Stimulated activated memory B cell treated with anti-CD40 and anti-IgM and Interleukin-4, amounts not matched to agents 10 μg/mL and 1 μg/mL and 100 μg/mL, for 72 hours (primary cell): ENCODE measurements around the gene LILRA5.
"Not testable (repeated sequence)": the region's sequence is repeated elsewhere in the genome, so short reads cannot be mapped to it uniquely, and the experiment has no call there.

ENCODE experiments used
- ATAC-seq: fragments of 150-1000 bp; cut with Tn5 transposase; 2 replicates; pipeline ENCODE4 v1.10.0; 2021
- H3K27ac Mint-ChIP-seq: one replicate; pipeline ENCODE4 v1.8.0; 2022; ENCODE audit warnings: mild to moderate bottlenecking, mixed read lengths
- H3K27me3 Mint-ChIP-seq: one replicate; pipeline ENCODE4 v1.8.0; 2022; ENCODE audit warnings: mixed read lengths
- H3K36me3 Mint-ChIP-seq: one replicate; pipeline ENCODE4 v1.8.0; 2022; ENCODE audit warnings: mixed read lengths
- H3K4me1 Mint-ChIP-seq: one replicate; pipeline ENCODE4 v1.8.0; 2022; ENCODE audit warnings: mixed read lengths
- H3K4me3 Mint-ChIP-seq: one replicate; pipeline ENCODE4 v1.8.0; 2022; ENCODE audit warnings: mild to moderate bottlenecking, moderate library complexity, mixed read lengths
- H3K9me3 Mint-ChIP-seq: one replicate; pipeline ENCODE4 v1.8.0; 2022; ENCODE audit warnings: mixed read lengths

Gene LILRA5

DNA sequence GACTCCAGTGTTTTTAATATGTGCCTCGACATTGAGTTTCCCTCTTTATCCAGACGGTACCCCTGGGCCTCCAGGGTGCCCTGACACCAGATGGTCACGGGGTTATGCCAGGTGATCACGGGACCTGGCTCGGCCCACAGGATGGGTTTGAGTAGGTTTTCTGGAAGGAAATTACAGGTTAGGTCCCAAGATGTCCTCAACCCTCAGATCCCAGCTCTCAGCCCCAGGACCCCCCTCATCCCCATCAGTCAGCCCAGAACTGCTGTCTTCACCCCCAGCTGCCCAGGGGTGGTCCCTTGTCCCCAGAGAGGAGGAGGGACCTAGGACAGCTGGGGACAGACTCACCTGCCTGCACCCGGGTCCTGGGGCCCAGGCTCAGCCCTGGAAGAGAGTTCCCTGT is 25.6 kb upstream of the LILRA5 start:
- no peak for ATAC-seq
- Mint-ChIP-seq H3K36me3 (peaks cover 8% of the 10 kb centered on the region), H3K4me1 (peaks cover 88% of the 10 kb centered on the region), H3K27me3 (no peaks in the 10 kb centered on the region), H3K4me3 (peak overlapping the region; percentile 62), H3K27ac (peak overlapping the region; percentile 92), H3K9me3 (no peaks in the 10 kb centered on the region)

- Mint-ChIP-seq H3K9me3 (no peaks in the 10 kb centered on the region), H3K4me1 (peaks cover 89% of the 10 kb centered on the region), H3K36me3 (peaks cover 8% of the 10 kb centered on the region), H3K27ac (peak overlapping the region; percentile 92), H3K4me3 (peak overlapping the region; percentile 62), H3K27me3 (no peaks in the 10 kb centered on the region)
- ATAC-seq, result no peak
Observed at GRCh38 chr19:54337858-54338230, 24.9 kb upstream of the LILRA5 start.

DNA sequence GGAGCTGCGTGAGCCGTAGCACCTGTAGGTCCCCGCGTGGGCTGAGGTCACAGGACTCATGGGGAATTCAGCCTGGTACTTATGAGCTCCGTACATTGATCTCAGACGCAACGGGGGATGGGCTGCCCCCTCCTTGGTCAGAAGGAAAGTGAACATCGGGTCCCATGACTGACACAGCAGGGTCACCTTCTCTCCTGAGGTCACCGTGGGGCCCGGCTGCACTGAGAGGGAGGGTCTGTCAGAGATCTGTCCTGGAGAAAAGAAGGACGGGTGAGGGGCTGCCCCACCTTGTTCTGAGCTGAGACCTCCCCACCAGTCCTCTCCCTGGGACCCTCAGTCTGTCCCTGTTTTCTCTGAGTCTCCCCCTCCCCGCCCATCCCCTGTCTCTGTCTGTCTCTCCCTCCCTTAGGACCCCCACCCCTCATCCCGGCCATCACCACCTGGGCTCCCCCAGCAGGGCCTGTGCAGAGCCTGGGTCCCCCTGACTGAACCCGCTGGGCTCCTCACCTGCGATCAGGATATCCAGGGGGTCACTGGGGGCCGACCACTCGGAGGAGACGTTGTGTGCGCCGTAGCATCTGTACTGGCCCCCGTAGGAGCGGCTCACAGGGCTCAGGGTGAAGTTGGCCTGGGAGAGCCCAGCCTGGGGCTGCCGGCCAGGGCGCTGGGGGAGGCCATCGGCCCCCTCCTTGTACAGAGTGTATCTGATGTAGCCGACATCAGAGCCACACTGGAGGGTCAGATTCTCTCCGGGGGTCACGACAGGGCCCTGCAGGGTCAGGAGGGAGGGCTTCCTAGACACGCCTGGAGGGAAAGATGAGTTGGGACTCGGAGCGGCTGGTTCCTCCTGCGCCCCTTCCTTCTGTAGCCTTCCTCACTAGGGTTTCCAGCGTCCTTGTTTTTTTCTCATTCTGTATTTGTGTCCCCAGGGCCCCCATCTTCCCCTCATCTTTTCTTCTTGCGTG is 24.2 kb upstream of the LILRA5 start:
- peaks cover 8% of the 10 kb centered on the region for H3K36me3 Mint-ChIP-seq
- no peak for ATAC-seq
- H3K4me1 Mint-ChIP-seq, result peaks cover 90% of the 10 kb centered on the region
- no peaks in the 10 kb centered on the region for H3K9me3 Mint-ChIP-seq
- H3K4me3 Mint-ChIP-seq, result peak overlapping the region; percentile 62
- peak overlapping the region; percentile 92 for H3K27ac Mint-ChIP-seq
- no peaks in the 10 kb centered on the region for H3K27me3 Mint-ChIP-seq

GRCh38 chr19:54335979-54336892 is 23.3 kb upstream of the LILRA5 start:
- Mint-ChIP-seq H3K27ac (peak overlapping the region; percentile 92), H3K36me3 (peaks cover 8% of the 10 kb centered on the region), H3K27me3 (no peaks in the 10 kb centered on the region), H3K9me3 (no peaks in the 10 kb centered on the region), H3K4me3 (peak overlapping the region; percentile 62), H3K4me1 (peaks cover 81% of the 10 kb centered on the region)
- ATAC-seq, result no peak

DNA sequence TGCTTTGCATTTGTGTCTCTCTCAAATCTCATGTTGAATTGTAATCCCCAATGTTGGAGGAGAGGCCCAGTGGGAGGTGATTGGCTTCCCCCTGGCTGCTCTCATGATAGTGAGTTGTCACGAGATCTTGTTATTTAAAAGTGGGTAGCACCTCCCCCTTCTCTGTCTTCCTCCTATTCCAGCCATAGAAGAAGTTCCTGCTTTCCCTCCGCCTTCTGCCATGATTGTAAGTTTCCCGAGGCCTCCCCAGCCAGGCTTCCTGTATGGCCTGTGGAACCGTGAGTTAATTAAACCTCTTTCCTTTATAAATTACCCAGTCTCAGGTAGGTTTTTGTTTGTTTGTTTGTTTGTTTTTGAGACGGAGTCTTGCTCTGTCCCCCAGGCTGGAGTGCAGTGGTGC is 22.2 kb upstream of the LILRA5 start:
- H3K9me3 Mint-ChIP-seq, result no peaks in the 10 kb centered on the region
- H3K27me3 Mint-ChIP-seq, result no peaks in the 10 kb centered on the region
- ATAC-seq, result no peak
- peaks cover 8% of the 10 kb centered on the region for H3K36me3 Mint-ChIP-seq
- no peak overlapping the region for H3K27ac Mint-ChIP-seq
- no peak overlapping the region for H3K4me3 Mint-ChIP-seq
- H3K4me1 Mint-ChIP-seq, result peaks cover 74% of the 10 kb centered on the region

- no peaks in the 10 kb centered on the region for H3K27me3 Mint-ChIP-seq
- H3K4me3 Mint-ChIP-seq, result peak overlapping the region; percentile 32
- H3K9me3 Mint-ChIP-seq, result peaks cover 2% of the 10 kb centered on the region
- peak overlapping the region; percentile 61 for H3K27ac Mint-ChIP-seq
- H3K4me1 Mint-ChIP-seq, result peaks cover 72% of the 10 kb centered on the region
- peaks cover 21% of the 10 kb centered on the region for H3K36me3 Mint-ChIP-seq
- no peak for ATAC-seq
Observed at GRCh38 chr19:54333586-54334298, 20.8 kb upstream of the LILRA5 start.

- Mint-ChIP-seq H3K27ac (peak overlapping the region; percentile 61), H3K36me3 (peaks cover 26% of the 10 kb centered on the region), H3K9me3 (peaks cover 6% of the 10 kb centered on the region), H3K4me1 (peaks cover 66% of the 10 kb centered on the region), H3K4me3 (peak overlapping the region; percentile 45), H3K27me3 (no peaks in the 10 kb centered on the region)
- ATAC-seq, result peak; percentile 16
Observed at GRCh38 chr19:54332149-54332548, 19.2 kb upstream of the LILRA5 start.

- peaks cover 66% of the 10 kb centered on the region for H3K4me1 Mint-ChIP-seq
- no peak overlapping the region for H3K27ac Mint-ChIP-seq
- no peaks in the 10 kb centered on the region for H3K27me3 Mint-ChIP-seq
- no peak overlapping the region for H3K4me3 Mint-ChIP-seq
- H3K36me3 Mint-ChIP-seq, result peaks cover 25% of the 10 kb centered on the region
- H3K9me3 Mint-ChIP-seq, result peaks cover 6% of the 10 kb centered on the region
- no peak for ATAC-seq
Observed at GRCh38 chr19:54331626-54332025, 18.7 kb upstream of the LILRA5 start.

GRCh38 chr19:54329476-54330165 is 16.7 kb upstream of the LILRA5 start:
- H3K4me3 Mint-ChIP-seq, result no peak overlapping the region
- peaks cover 65% of the 10 kb centered on the region for H3K4me1 Mint-ChIP-seq
- no peaks in the 10 kb centered on the region for H3K27me3 Mint-ChIP-seq
- no peak for ATAC-seq
- H3K27ac Mint-ChIP-seq, result no peak overlapping the region
- peaks cover 18% of the 10 kb centered on the region for H3K36me3 Mint-ChIP-seq
- H3K9me3 Mint-ChIP-seq, result peaks cover 6% of the 10 kb centered on the region

DNA sequence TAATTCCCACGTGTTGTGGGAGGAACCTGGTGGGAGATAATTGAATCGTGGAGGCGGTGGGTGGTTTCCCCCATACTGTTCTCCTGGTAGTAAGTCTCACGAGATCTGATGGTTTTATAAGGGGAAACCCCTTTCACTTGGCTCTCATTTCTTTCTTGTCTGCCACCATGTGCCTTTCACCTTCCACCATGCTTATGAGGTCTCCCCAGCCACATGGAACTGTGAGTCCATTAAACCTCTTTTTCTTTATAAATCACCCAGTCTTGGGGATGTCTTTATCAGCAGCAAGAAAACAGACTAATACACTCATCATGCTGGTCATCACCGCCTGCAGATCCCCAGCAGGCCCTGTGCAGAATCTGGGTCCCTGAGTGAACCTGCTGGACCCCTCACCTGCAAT is 15.8 kb upstream of the LILRA5 start:
- not testable (repeated sequence) for H3K27ac Mint-ChIP-seq, H3K9me3 Mint-ChIP-seq, ATAC-seq, H3K4me3 Mint-ChIP-seq, H3K27me3 Mint-ChIP-seq
- Mint-ChIP-seq H3K4me1 (peaks cover 57% of the 10 kb centered on the region), H3K36me3 (peaks cover 18% of the 10 kb centered on the region)

- peaks cover 42% of the 10 kb centered on the region for H3K4me1 Mint-ChIP-seq
Observed at GRCh38 chr19:54325631-54326030, 12.7 kb upstream of the LILRA5 start.

DNA sequence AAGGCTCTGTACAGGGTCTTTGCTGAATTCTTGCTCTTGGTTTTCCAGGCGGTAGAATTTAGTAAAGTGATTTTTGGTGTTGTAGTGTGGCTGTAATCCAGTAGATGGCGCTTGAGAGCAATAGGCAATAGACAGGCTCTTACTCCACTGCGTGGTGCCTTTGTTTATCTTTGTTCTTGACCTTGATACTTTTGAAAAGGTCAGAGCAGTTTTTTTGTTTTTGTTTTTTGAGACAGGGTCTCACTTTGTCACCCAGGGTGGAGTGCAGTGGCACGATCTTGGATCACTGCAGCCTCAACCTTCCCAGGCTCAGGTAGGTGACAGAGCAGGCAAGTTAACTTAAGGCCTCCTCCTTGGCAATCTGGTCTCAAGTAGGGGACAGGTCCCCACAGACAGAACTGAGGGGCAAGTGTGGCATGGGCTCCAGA is 12.2 kb upstream of the LILRA5 start:
- ATAC-seq, result peak; percentile 34
- Mint-ChIP-seq H3K4me1 (peaks cover 46% of the 10 kb centered on the region), H3K27ac (no peak overlapping the region), H3K36me3 (peaks cover 18% of the 10 kb centered on the region), H3K9me3 (peaks cover 9% of the 10 kb centered on the region), H3K27me3 (no peaks in the 10 kb centered on the region), H3K4me3 (no peak overlapping the region)

More at GRCh38 chr19:54325631-54326030, 12.7 kb upstream of the LILRA5 start:
- peak; percentile 45 for ATAC-seq
- Mint-ChIP-seq H3K4me3 (no peak overlapping the region), H3K9me3 (peaks cover 9% of the 10 kb centered on the region), H3K27ac (no peak overlapping the region), H3K27me3 (no peaks in the 10 kb centered on the region), H3K36me3 (peaks cover 18% of the 10 kb centered on the region)

GRCh38 chr19:54324071-54324470 is 11.1 kb upstream of the LILRA5 start:
- Mint-ChIP-seq H3K4me1 (peaks cover 43% of the 10 kb centered on the region), H3K4me3 (no peak overlapping the region), H3K9me3 (peaks cover 9% of the 10 kb centered on the region), H3K36me3 (peaks cover 8% of the 10 kb centered on the region), H3K27ac (no peak overlapping the region), H3K27me3 (no peaks in the 10 kb centered on the region)
- no peak for ATAC-seq

DNA sequence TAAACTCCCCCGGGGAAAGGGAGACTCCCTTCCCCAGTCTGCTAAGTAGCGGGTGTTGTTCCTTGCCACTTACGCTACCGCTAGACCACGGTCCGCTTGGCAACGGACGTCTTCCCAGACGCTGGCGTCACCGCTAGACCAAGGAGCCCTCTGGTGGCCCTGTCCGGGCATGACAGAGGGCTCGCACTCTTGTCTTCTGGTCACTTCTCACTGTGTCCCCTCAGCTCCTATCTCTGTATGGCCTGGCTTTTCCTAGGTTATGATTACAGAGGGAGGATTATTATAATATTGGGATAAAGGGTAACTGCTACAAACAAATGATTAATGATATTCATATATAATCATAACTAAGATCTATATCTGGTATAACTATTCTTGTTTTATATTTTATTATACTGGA is 10.0 kb upstream of the LILRA5 start:
- not testable (repeated sequence) for H3K27ac Mint-ChIP-seq, H3K36me3 Mint-ChIP-seq, ATAC-seq, H3K9me3 Mint-ChIP-seq, H3K4me3 Mint-ChIP-seq, H3K27me3 Mint-ChIP-seq
- peaks cover 38% of the 10 kb centered on the region for H3K4me1 Mint-ChIP-seq
